ENCODE results near the gene RICTOR. TPM values are rescaled to one million over a fixed set of nuclear protein-coding genes. Genes with fewer than 3 reads are reported as not detected.
A peak's percentile ranks its signal among the peaks of the same experiment; 100 is the strongest.

Gene RICTOR
- polyA plus RNA-seq, 2 of the 4 experiments (the other 2 are of a cell fraction), result 6.5 to 28.5 TPM

- ChIA-PET CTCF (no interaction called here), POLR2A (no interaction called here)
- no peak for ATAC-seq
- no peak for FAIRE-seq
- no peak overlapping the region for H3K4me2 ChIP-seq
- H3K4me3 ChIP-seq, result no peak overlapping the region
- TF ChIP-seq PHF8 (IDR thresholded peaks at IDR 0.05; ENCODE audit: borderline replicate concordance, low read depth) (no peak), HES2 (IDR thresholded peaks at IDR 0.05) (no peak), USF2 (IDR thresholded peaks at IDR 0.05) (no peak), E2F6 (IDR thresholded peaks at IDR 0.05; ENCODE audit: borderline replicate concordance, low read depth) (no peak), PBX3 (IDR thresholded peaks at IDR 0.05) (no peak), ZC3H11A (IDR thresholded peaks at IDR 0.05) (no peak), ESRRA (IDR thresholded peaks at IDR 0.05; ENCODE audit: borderline replicate concordance, low read length) (no peak), CBX8 (IDR thresholded peaks at IDR 0.05) (no peak), JUNB (IDR thresholded peaks at IDR 0.05) (no peak), POLR2AphosphoS2 (conservative IDR thresholded peaks at IDR 0.05; ENCODE audit: low read length) (no peak), HOXB13 (CRISPR knock-in tag; IDR thresholded peaks at IDR 0.05; ENCODE audit: low read depth) (no peak), REST (IDR thresholded peaks at IDR 0.05) (no peak)
- DNase-seq (ENCODE audit: low read depth in 1 of 2, low spot score in 1 of 2), result no peak
- no peak overlapping the region for H3K27ac ChIP-seq
- 90% methylated on average over 2 of the region's 2 CpGs for WGBS (ENCODE audit: missing lambda C conversion rate)
- no peaks in the 10 kb centered on the region for H3K9me3 ChIP-seq
- H3K4me1 ChIP-seq, result no peaks in the 10 kb centered on the region
Measured at GRCh38 chr5:38979535-38979934, 94.7 kb downstream of the RICTOR start.

GRCh38 chr5:38978036-38978435, 96.2 kb downstream of the RICTOR start:
- DNase-seq (ENCODE audit: low read depth in 1 of 2, low spot score in 1 of 2) (no peak), ATAC-seq (no peak), FAIRE-seq (no peak)
- POLR2A ChIA-PET, result no interaction called here
- no peak overlapping the region for H3K4me3 ChIP-seq
- no peak overlapping the region for H3K27ac ChIP-seq
- no peak overlapping the region for H3K4me2 ChIP-seq
- TF ChIP-seq MAFK (IDR thresholded peaks at IDR 0.05; ENCODE audit: partially characterized antibody) (peak; percentile 87), ZC3H11A (IDR thresholded peaks at IDR 0.05) (no peak)
- no peaks in the 10 kb centered on the region for H3K9me3 ChIP-seq
- H3K4me1 ChIP-seq, result no peaks in the 10 kb centered on the region
- CTCF ChIA-PET, result no interaction called here

- H3K9me3 ChIP-seq, result no peaks in the 10 kb centered on the region
- H3K4me2 ChIP-seq, result no peak overlapping the region
- POLR2A ChIA-PET, result no interaction called here
- FAIRE-seq (no peak), DNase-seq (ENCODE audit: low read depth in 1 of 2, low spot score in 1 of 2) (no peak), ATAC-seq (peak in 1 of 2 experiments; percentile 48; a peak in 2 of 6 replicates)
- no peak overlapping the region for H3K4me3 ChIP-seq
- WGBS (ENCODE audit: missing lambda C conversion rate), result 100% methylated on average over 5 of the region's 5 CpGs
- no peaks in the 10 kb centered on the region for H3K4me1 ChIP-seq
- CTCF ChIA-PET, result interaction anchor here (0.6 kb wide), 1 partner anchor 385 kb away, joined by 3 read pairs; no protein-coding TSS in a partner anchor
- H3K27ac ChIP-seq, result no peak overlapping the region
- TF ChIP-seq E2F6 (IDR thresholded peaks at IDR 0.05; ENCODE audit: borderline replicate concordance, low read depth) (no peak), RAD21 (conservative IDR thresholded peaks at IDR 0.05 in 1 of 2, IDR thresholded peaks at IDR 0.05 in 1 of 2) (no peak), RARB (CRISPR knock-in tag; IDR thresholded peaks at IDR 0.05) (no peak), TP53 (CRISPR knock-in tag; IDR thresholded peaks at IDR 0.05) (no peak), JUNB (IDR thresholded peaks at IDR 0.05) (no peak), MAX (IDR thresholded peaks at IDR 0.05) (no peak), SMC3 (IDR thresholded peaks at IDR 0.05) (no peak), NPAS2 (CRISPR knock-in tag; IDR thresholded peaks at IDR 0.05; ENCODE audit: borderline replicate concordance) (no peak), CEBPB (IDR thresholded peaks at IDR 0.05) (no peak), POLR2A (IDR thresholded peaks at IDR 0.05; ENCODE audit: low read length) (no peak), CHD4 (IDR thresholded peaks at IDR 0.05; ENCODE audit: borderline replicate concordance) (no peak)
Measured at GRCh38 chr5:38968665-38969064, 105.5 kb downstream of the RICTOR start.
